Upper lobe of left lung (tissue), 4 donors: ENCODE measurements around the gene EFHD2.

Experiments used
- EP300 ChIP-seq, 4 donors: sonication (generic); formaldehyde crosslinking; IDR thresholded peaks; one replicate each; pipeline ENCODE4 v1.5.1; 2017; ENCODE audit warnings: antibody characterized with exemption in 4 of 4, control low read depth in 2 of 4
- POLR2A ChIP-seq, 4 donors: fragments of 450-650 bp; IDR thresholded peaks; one replicate each; pipeline ENCODE4 v1.5.1; 2016 to 2017; ENCODE audit warnings: antibody characterized with exemption in 4 of 4, mild to moderate bottlenecking in 2 of 4
- POLR2AphosphoS5 ChIP-seq, 2 donors: sonication (generic); formaldehyde crosslinking; IDR thresholded peaks; one replicate each; pipeline ENCODE4 v1.5.1; 2017; ENCODE audit warnings: antibody characterized with exemption in 2 of 2
- TF ChIP-seq, protein P1 (sequence below), 6 experiments: fragments of 450-650 bp in 4 of 6; fragments of 200-600 bp in 2 of 6; sonication (generic) in 2 of 6; IDR thresholded peaks; one replicate each; pipeline ENCODE4 v1.5.1; 2016 to 2019; ENCODE audit warnings: antibody characterized with exemption in 6 of 6

DNA sequence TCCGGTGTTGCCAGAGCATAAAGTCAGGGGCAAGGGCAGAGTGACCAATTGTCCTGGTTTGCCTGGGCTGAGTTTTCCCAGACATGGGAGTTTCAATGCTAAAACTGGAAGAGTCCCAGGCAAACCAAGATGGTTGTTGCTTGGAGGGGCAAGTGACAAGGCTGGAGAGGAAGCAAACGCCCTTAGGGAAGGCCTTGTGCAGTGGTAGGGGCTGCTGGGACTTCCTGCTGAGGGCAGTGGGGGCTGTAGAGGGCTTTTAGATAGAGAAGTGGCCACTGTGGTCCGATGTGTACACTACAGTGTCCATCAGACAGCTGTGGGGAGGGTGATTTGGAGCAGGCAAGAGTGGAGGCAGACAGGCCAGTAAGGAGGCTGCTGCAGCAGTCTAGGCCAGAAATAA is 39.9 kb downstream of the EFHD2 start:
- TF ChIP-seq POLR2A (IDR thresholded peaks at IDR 0.05): no peak
- TF ChIP-seq POLR2AphosphoS5 (IDR thresholded peaks at IDR 0.05): no peak
- TF ChIP-seq, protein P1, sequence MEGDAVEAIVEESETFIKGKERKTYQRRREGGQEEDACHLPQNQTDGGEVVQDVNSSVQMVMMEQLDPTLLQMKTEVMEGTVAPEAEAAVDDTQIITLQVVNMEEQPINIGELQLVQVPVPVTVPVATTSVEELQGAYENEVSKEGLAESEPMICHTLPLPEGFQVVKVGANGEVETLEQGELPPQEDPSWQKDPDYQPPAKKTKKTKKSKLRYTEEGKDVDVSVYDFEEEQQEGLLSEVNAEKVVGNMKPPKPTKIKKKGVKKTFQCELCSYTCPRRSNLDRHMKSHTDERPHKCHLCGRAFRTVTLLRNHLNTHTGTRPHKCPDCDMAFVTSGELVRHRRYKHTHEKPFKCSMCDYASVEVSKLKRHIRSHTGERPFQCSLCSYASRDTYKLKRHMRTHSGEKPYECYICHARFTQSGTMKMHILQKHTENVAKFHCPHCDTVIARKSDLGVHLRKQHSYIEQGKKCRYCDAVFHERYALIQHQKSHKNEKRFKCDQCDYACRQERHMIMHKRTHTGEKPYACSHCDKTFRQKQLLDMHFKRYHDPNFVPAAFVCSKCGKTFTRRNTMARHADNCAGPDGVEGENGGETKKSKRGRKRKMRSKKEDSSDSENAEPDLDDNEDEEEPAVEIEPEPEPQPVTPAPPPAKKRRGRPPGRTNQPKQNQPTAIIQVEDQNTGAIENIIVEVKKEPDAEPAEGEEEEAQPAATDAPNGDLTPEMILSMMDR (IDR thresholded peaks at IDR 0.05): no peak
- no peak for TF ChIP-seq EP300 (IDR thresholded peaks at IDR 0.05)
